ENCODE measurements around the gene U2AF2.
A peak's percentile ranks its signal among the peaks of the same experiment; 100 is the strongest.

Gene U2AF2

GRCh38 chr19:55654868-55655647 lies at the start of gene U2AF2:
Gene U2AF2, plus strand, starts transcription at chr19:55655035. Its CDS starts 70 bp downstream, at chr19:55655105.
- DNase-seq = peak; percentile 95

GRCh38 chr19:55605207-55605636 lies 49.6 kb upstream of the U2AF2 start:
- DNase-seq = peak; percentile 98

- DNase-seq = peak; percentile 74
These were observed 49.0 kb upstream of the U2AF2 start, which contains the start of gene ZNF865 for GRCh38 chr19:55605637-55606470. Gene ZNF865, plus strand, starts transcription at chr19:55605647. Its CDS starts 7,972 bp downstream, at chr19:55613619.

- no peak for DNase-seq
These were observed 48.4 kb upstream of the U2AF2 start for GRCh38 chr19:55606471-55606787.

- DNase-seq = no peak
These were observed 48.0 kb upstream of the U2AF2 start for GRCh38 chr19:55606817-55607216.

- no peak for DNase-seq
These were observed 45.5 kb upstream of the U2AF2 start for GRCh38 chr19:55609326-55609725.

- DNase-seq = no peak
These were observed 43.4 kb upstream of the U2AF2 start for GRCh38 chr19:55611300-55611982.

- no peak for DNase-seq
These were observed 42.7 kb upstream of the U2AF2 start for GRCh38 chr19:55611983-55612645.

- no peak for DNase-seq
These were observed 41.4 kb upstream of the U2AF2 start for GRCh38 chr19:55613396-55613795.

- no peak for DNase-seq
These were observed 40.7 kb upstream of the U2AF2 start for GRCh38 chr19:55613930-55614710.

GRCh38 chr19:55614711-55615542 lies 39.9 kb upstream of the U2AF2 start:
- DNase-seq = no peak

GRCh38 chr19:55615543-55616394 lies 39.1 kb upstream of the U2AF2 start:
- no peak for DNase-seq

GRCh38 chr19:55616395-55616875 lies 38.4 kb upstream of the U2AF2 start:
- no peak for DNase-seq

- DNase-seq = no peak
These were observed 37.4 kb upstream of the U2AF2 start for GRCh38 chr19:55617426-55617825.

- no peak for DNase-seq
These were observed 36.4 kb upstream of the U2AF2 start for GRCh38 chr19:55618426-55618825.

- no peak for DNase-seq
These were observed 35.5 kb upstream of the U2AF2 start for GRCh38 chr19:55619286-55619685.

GRCh38 chr19:55620410-55621204 lies 34.2 kb upstream of the U2AF2 start:
- peak; percentile 64 for DNase-seq

- DNase-seq = no peak
These were observed 33.6 kb upstream of the U2AF2 start for GRCh38 chr19:55621205-55621672.

- DNase-seq = no peak
These were observed 33.1 kb upstream of the U2AF2 start for GRCh38 chr19:55621673-55622231.
